ENCODE measurements around the gene USP32.
A peak's percentile ranks its signal among the peaks of the same experiment; 100 is the strongest.
"Not testable (repeated sequence)": the region's sequence is repeated elsewhere in the genome, so short reads cannot be mapped to it uniquely, and the experiment has no call there.

USP32 gene

GRCh38 chr17:60403523-60403810 lies 11.5 kb upstream of the USP32 start:
- no peak for DNase-seq (ENCODE audit: low spot score)

DNA sequence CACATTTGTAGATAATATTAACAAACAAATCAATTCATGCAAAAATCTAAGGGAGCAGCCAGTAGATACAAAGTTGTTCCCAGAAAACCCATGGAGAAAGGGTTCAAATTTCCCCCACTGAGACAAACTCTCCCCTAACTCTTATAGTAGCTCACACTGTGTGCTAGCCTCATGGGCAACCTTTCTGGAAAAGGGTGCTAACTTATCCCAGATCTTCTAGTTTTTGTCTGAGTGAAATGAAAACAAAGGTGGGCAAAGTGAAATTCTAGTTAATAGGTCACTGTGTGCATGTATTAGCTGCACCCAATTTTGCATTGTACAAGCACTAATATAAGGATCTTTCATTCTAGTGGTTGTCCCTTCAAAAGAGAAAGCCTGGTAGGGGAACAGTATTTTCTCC lies 9.9 kb upstream of the USP32 start:
- no peak for DNase-seq (ENCODE audit: low spot score)

DNA sequence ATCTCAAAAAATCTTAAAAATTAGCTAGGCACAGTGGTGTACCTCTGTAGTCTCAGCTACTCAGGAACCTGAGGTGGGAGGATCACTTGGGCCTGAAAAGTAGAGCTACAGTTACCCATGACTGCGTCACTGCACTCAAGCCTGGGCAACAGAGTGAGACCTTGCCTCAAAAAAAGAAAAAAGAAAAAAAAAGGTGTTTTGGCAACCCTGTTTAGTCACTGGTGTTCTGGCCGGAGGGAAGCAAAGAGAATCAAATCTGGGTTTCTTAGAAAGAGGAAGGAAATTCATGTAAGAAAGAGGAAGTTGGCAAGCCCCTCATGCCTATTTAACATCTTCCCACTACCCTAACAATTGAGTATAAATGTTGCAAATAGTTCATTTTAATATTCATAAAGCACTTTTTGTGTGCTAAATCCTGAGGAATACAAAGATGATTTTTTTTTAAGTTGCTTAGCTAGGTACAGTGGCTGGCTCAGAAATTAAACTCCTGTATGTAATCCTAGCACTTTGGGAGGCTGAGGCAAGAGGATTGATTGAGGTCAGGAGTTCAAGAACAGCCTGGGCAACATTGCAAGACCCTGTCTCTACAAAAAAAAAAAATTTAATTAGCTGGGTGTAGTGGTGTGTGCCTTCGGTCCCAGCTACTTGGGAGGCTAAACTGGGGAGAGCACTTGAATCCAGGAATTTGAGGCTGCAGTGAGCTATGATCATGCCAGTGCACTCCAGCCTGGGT lies 6.5 kb upstream of the USP32 start:
- no peak for DNase-seq (ENCODE audit: low spot score)

- DNase-seq (ENCODE audit: low spot score), result no peak
Measured at GRCh38 chr17:60396412-60396811, 4.5 kb upstream of the USP32 start.

- DNase-seq (ENCODE audit: low spot score), result no peak
Measured at GRCh38 chr17:60395508-60396065, 3.7 kb upstream of the USP32 start.

DNA sequence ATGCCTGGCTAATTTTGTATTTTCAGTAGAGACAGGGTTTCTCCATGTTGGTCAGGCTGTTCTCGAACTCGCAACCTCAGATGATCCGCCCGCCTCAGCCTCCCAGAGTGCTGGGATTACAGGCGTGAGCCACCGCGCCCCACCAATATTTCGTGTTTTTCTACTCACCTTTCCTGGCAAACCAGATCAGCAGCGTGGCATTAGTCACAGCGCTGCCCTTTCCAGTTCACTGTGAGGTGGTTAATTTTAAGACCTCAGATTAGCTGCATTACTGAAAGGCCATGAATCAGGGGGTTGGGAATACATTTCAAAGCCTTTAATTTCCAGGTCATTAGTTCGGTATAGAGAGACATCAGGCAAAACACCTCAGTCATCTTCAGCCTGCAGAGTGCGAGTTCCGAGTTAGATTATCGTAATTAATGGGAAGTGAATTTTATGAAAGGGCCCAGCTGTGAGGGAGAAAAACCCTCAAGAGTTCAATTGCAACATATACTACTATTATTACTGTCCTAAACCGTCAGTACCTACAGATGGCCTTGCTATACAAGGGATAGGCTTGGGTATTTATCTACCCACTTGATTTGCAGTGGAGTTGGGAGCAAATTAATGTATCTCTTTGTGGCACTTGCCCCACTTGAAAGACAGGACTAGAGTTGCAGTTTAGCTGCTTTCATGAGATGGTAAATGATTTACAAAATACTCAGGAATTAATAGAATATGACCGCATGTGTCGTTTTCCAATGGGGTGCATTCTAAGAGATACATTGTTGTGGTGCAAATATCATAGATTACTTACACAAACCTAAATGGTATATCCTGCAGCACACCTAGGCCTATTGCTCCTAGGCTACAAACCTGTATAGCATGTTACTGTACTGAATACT lies 2.1 kb upstream of the USP32 start:
- DNase-seq (ENCODE audit: low spot score), result no peak

DNA sequence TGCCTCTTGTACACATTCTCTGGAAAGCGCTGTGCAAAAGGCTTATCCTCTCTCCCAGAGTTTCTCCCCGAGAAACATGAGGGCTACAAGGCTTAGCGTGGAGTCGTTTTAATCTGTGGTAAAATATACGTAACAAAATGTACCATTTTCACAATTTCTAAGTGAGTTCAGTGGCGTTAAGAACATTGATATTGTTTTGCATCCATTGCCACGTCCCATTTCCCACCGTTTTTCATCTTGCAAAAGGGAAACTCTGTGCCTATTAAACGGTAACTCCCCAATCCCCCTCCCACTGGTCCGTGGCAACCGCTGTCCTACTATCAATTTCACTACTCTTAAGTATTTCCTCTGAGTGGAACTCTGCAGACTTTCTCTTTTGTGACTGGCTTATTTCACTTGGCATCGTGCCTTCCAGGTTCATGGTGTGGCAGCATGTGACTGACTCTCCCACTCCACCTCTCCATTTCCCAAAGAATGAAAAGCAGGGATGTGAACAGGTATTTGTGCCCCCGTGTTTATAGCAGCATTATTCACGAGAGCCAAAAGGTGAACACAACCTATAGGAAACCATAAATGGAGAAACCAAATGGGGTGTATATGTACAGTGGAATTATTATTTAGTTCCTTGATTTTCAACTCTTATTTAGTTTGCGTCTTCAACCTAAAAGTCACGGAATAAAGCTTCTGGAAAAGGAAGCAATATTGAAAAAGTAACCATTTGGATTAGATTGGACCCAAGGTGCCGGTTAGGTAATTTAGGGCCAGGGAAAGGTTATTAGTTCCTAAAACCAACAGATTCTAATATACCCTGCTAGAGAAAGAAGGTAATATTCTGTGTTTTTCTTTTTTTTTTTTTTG lies 1.1 kb upstream of the USP32 start:
- DNase-seq (ENCODE audit: low spot score), result peak; percentile 52

- no peak for DNase-seq (ENCODE audit: low spot score)
Measured at GRCh38 chr17:60391471-60392041, 377 bp downstream of the USP32 start.

GRCh38 chr17:60390925-60391470 lies 935 bp downstream of the USP32 start:
- DNase-seq (ENCODE audit: low spot score), result peak; percentile 71

DNA sequence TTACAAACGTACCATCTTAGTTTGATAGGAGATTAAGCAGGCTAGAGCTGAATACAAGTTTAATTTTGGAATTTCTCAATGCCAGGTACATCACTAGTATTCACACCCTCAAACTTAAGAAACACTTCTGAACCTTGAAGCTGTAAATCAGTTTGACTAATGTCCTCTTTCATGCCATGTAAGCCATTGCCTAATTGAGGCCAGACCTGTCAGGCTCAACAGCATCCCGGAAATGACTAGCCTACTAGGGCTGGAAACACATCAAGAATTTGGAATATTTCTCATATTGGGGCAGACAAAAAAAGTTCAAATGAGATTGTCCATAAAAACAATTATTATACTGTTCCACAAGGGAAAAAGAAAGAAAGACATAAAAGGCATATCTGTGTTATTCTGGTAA lies 1.7 kb downstream of the USP32 start:
- peak; percentile 48 for DNase-seq (ENCODE audit: low spot score)

GRCh38 chr17:60388742-60389141 lies 3.2 kb downstream of the USP32 start:
- DNase-seq (ENCODE audit: low spot score), result peak; percentile 87

GRCh38 chr17:60387666-60388065 lies 4.3 kb downstream of the USP32 start:
- DNase-seq (ENCODE audit: low spot score), result peak; percentile 29

DNA sequence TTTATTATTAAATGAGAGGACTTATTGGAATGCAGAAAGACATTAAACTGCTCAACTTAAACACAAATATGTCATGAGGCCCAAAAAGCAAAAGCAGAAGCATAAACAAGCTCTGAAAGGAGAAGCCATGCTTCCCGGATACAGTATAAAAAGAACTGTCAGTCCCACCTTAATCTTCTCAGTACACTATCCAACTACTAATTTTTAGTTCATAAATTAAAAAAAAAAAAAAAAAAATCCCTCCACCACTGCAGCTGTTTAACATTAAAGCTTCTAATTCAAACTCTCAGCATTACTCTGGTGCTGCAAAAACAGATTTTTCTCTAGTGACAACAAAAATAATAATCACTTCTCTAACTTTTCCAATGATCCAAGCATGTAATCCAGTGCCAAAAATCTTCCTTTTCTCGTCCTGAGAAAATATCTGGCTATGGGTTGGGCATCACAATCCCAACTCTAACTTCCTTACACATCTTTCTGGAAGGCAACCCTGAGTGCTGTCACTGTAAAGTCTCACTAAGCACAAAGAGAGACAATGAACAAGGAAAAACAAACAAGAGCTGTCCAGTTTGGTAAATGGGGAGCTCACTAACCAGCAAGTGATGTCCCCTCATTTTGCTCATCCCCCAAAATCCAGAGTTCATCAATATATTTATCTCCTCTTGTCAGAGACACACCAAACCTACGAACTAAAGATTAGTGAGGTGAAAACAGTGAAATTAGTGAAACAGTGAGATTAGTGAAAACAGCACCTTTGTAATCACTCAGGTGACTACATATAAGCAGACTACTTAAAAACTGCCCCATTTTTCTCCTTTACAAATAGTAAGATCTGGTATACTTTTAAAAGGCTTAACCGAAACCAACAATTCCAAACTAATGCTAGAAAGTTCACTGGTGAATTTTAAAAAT lies 5.5 kb downstream of the USP32 start:
- no peak for DNase-seq (ENCODE audit: low spot score)

DNA sequence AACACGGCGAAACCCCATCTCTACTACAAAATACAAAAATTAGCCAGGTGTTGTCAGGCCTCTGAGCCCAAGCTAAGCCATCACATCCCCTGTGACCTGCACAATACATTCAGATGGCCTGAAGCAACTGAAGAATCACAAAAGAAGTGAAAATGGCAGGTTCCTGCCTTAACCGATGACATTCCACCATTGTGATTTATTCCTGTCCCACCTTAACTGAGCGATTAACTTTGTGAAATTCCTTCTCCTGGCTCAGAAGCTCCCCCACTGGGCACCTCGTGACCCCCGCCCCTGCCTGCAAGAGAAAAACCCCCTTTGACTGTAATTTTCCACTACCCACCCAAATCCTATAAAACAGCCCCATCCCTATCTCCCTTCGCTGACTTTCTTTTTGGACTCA lies 7.0 kb downstream of the USP32 start:
- DNase-seq (ENCODE audit: low spot score), result not testable (repeated sequence)

DNA sequence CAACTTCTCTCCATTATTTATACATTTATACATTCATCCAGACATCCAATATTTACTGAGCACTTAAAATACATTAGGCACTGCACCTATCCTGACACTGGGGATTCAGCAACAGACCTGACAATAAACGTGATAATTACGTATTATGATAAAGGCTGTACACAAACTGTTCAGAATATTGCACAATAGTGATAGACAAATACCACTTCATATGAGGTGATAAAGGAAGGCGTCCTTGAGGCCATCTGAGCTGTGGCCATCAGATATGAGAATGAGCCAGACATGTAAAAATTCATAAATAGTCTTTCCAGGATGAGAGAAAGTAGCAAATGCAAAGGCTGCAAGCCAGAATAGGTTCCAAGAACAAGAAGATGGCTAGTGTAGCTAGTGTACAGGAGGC lies 8.6 kb downstream of the USP32 start:
- peak; percentile 23 for DNase-seq (ENCODE audit: low spot score)

DNA sequence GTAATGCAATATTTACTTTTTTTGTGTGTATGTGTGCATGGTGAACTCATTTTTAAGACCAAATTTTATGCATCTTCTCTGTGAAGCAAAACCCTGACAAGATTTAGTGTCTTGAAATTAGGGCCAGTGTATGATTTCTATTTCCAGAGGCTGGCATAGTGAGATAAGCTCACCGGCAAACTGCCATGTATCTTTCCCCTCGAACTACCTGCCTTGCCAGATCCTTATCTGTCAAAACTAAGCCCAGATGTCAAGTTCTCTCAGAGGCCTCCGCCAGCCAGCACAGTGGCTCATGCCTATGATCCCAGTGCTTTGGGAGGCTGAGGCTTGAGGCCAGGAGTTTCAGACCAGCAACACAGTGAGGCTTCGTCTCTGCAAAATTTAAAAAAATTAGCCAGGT lies 10.0 kb downstream of the USP32 start:
- peak; percentile 50 for DNase-seq (ENCODE audit: low spot score)

- not testable (repeated sequence) for DNase-seq (ENCODE audit: low spot score)
Measured at GRCh38 chr17:60379461-60379860, 12.5 kb downstream of the USP32 start.

- DNase-seq (ENCODE audit: low spot score), result not testable (repeated sequence)
Measured at GRCh38 chr17:60378187-60378586, 13.7 kb downstream of the USP32 start.

DNA sequence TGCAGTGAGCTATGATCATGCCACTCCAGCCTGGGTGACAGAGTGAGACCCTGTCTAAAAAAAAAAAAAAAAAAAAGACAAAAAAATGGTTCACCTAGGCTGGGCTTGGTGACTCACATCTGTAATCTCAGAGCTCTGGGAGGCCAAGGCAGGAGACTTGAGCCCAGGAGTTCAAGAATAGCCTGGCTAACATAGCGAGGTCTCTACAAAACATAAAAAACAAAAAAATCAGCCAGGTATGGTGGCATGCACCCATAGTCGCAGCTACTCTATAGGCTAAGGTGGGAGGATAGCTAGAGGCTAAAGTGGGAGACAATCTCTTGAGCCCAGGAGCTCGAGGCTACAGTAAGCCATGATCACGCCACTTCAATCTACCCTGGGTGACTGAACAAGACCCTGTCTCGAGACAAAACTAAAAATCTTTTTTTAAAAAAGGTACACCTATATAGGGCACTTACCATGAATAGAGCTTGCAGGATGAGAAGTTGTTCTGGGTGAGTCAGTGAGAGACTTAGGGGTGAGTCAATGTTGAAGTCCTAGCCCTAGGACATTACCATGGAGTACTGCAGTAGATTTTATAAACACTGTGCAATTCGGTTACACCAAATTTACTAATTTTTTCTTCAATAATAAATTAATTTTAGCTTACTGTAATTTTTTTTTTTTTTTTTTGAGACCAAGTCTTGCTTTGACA lies 19.0 kb downstream of the USP32 start:
- peak; percentile 17 for DNase-seq (ENCODE audit: low spot score)
